ENCODE data around the gene SEMA4C. TPM values are rescaled to one million over a fixed set of nuclear protein-coding genes. Genes with fewer than 3 reads are reported as not detected.
A peak's percentile ranks its signal among the peaks of the same experiment; 100 is the strongest.

The SEMA4C gene
- total RNA-seq, 1 donor from 2014 or later = 279 TPM

GRCh38 chr2:96898641-96899412 is 28.9 kb upstream of the SEMA4C start:
- H3K27me3 Mint-ChIP-seq (ENCODE audit: unreplicated experiment) = peaks cover 19% of the 10 kb centered on the region

GRCh38 chr2:96898135-96898505 is 28.2 kb upstream of the SEMA4C start:
- H3K27me3 Mint-ChIP-seq (ENCODE audit: unreplicated experiment) = peaks cover 19% of the 10 kb centered on the region
- H3K27ac Mint-ChIP-seq (ENCODE audit: unreplicated experiment) = no peak overlapping the region
- H3K36me3 Mint-ChIP-seq (ENCODE audit: low read depth, unreplicated experiment) = no peaks in the 10 kb centered on the region
- H3K4me1 Mint-ChIP-seq (ENCODE audit: unreplicated experiment) = peaks cover 23% of the 10 kb centered on the region
- DNase-seq (ENCODE audit: low spot score) = no peak
- no peak for TF ChIP-seq CTCF (IDR thresholded peaks at IDR 0.05; ENCODE audit: unreplicated experiment)
- H3K4me3 Mint-ChIP-seq (ENCODE audit: unreplicated experiment) = no peak overlapping the region
- H3K9me3 Mint-ChIP-seq (ENCODE audit: unreplicated experiment) = no peaks in the 10 kb centered on the region

More at GRCh38 chr2:96898641-96899412, 28.9 kb upstream of the SEMA4C start:
- DNase-seq (ENCODE audit: low spot score) = no peak
- Mint-ChIP-seq H3K4me1 (ENCODE audit: unreplicated experiment) (peaks cover 21% of the 10 kb centered on the region), H3K36me3 (ENCODE audit: low read depth, unreplicated experiment) (no peaks in the 10 kb centered on the region), H3K27ac (ENCODE audit: unreplicated experiment) (no peak overlapping the region), H3K4me3 (ENCODE audit: unreplicated experiment) (no peak overlapping the region), H3K9me3 (ENCODE audit: unreplicated experiment) (no peaks in the 10 kb centered on the region)
- no peak for TF ChIP-seq CTCF (IDR thresholded peaks at IDR 0.05; ENCODE audit: unreplicated experiment)

GRCh38 chr2:96897491-96898134 is 27.7 kb upstream of the SEMA4C start:
- no peak overlapping the region for H3K27ac Mint-ChIP-seq (ENCODE audit: unreplicated experiment)
- no peaks in the 10 kb centered on the region for H3K36me3 Mint-ChIP-seq (ENCODE audit: low read depth, unreplicated experiment)
- no peak for TF ChIP-seq CTCF (IDR thresholded peaks at IDR 0.05; ENCODE audit: unreplicated experiment)
- DNase-seq (ENCODE audit: low spot score) = no peak
- H3K27me3 Mint-ChIP-seq (ENCODE audit: unreplicated experiment) = peaks cover 19% of the 10 kb centered on the region
- H3K9me3 Mint-ChIP-seq (ENCODE audit: unreplicated experiment) = no peaks in the 10 kb centered on the region
- peaks cover 28% of the 10 kb centered on the region for H3K4me1 Mint-ChIP-seq (ENCODE audit: unreplicated experiment)
- H3K4me3 Mint-ChIP-seq (ENCODE audit: unreplicated experiment) = peak overlapping the region; percentile 26

- peaks cover 19% of the 10 kb centered on the region for H3K27me3 Mint-ChIP-seq (ENCODE audit: unreplicated experiment)
- H3K36me3 Mint-ChIP-seq (ENCODE audit: low read depth, unreplicated experiment) = no peaks in the 10 kb centered on the region
- no peak for TF ChIP-seq CTCF (IDR thresholded peaks at IDR 0.05; ENCODE audit: unreplicated experiment)
- no peak for DNase-seq (ENCODE audit: low spot score)
- peaks cover 37% of the 10 kb centered on the region for H3K4me1 Mint-ChIP-seq (ENCODE audit: unreplicated experiment)
- no peak overlapping the region for H3K4me3 Mint-ChIP-seq (ENCODE audit: unreplicated experiment)
- no peaks in the 10 kb centered on the region for H3K9me3 Mint-ChIP-seq (ENCODE audit: unreplicated experiment)
- H3K27ac Mint-ChIP-seq (ENCODE audit: unreplicated experiment) = no peak overlapping the region
Measured at GRCh38 chr2:96895746-96896651, 26.1 kb upstream of the SEMA4C start.

All from endothelial cell (in vitro differentiated cells).